Rectal smooth muscle tissue (tissue), 1 donor: ENCODE data around the gene LRAT.

ENCODE experiments used
- H3K27ac ChIP-seq: one replicate; pipeline ENCODE4 v1.7.0; 2013; ENCODE audit warnings: low read depth, low read length, inconsistent platforms
- H3K27me3 ChIP-seq: one replicate; pipeline ENCODE4 v1.7.0; 2013; ENCODE audit warnings: low read length; ENCODE audit not compliant: control insufficient read depth, insufficient read depth
- H3K36me3 ChIP-seq: one replicate; pipeline ENCODE4 v1.7.0; 2013; ENCODE audit warnings: low read length; ENCODE audit not compliant: control insufficient read depth, insufficient read depth
- H3K4me1 ChIP-seq: one replicate; pipeline ENCODE4 v1.7.0; 2013; ENCODE audit warnings: low read length; ENCODE audit not compliant: control insufficient read depth, insufficient read depth
- H3K4me3 ChIP-seq: one replicate; pipeline ENCODE4 v1.7.0; 2013; ENCODE audit warnings: low read length
- H3K9ac ChIP-seq: one replicate; pipeline ENCODE4 v1.7.0; 2013; ENCODE audit warnings: low read length

Gene LRAT

DNA sequence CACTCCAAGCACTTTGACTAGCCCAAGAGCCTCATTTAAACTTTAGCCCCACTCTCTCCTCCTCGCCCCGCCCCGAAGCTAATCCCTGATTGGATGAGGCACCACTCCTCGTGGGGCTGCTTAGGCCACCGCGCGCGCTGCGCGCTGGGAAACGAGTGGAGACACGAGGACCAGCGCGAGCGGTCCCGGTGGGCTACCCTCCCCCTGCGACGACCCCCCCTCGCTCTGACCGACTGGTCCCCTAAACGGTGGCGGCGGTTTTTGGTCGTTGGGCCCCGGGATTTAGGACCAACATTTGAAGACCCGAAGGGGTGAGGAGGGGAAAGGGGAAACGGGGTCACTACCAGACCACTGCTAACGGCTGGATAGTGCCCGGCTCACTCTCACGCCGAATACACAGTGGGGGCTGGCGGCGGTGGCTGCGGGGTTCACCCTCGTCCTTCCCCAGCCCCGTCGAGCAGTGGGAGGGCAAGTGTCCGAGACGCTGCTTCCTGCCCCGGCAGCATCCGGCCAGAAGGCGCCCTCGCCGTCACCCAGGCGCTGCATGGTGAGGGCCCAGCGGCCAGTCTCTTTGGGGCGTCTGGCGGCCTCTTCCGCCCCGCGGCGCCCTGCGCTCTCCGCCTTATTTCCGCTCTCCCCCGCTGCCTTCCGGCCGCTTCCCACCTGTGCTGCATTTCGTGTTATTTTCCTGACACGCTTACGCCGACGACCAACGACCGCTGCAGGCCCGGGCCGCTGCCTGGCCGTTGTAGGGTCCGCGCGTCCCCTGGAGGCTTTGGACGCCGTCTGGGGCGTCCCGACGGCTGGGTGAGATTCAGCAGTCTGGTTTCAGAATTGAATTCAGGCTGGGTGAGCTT is 37.6 kb downstream of the LRAT start, which contains the start of gene RBM46:
TSS of gene RBM46 (plus strand) at position 147 of the 857 bp plus-strand sequence. CDS start 15,481 bp downstream, outside the sequence.
- H3K27ac ChIP-seq: no peak within 1 kb of the TSS
- H3K36me3 ChIP-seq: no peaks in the 10 kb centered on the region
- no peaks in the 10 kb centered on the region for H3K27me3 ChIP-seq
- no peaks in the 10 kb centered on the region for H3K4me1 ChIP-seq
- no peak within 1 kb of the TSS for H3K4me3 ChIP-seq
- H3K9ac ChIP-seq: no peak within 1 kb of the TSS

DNA sequence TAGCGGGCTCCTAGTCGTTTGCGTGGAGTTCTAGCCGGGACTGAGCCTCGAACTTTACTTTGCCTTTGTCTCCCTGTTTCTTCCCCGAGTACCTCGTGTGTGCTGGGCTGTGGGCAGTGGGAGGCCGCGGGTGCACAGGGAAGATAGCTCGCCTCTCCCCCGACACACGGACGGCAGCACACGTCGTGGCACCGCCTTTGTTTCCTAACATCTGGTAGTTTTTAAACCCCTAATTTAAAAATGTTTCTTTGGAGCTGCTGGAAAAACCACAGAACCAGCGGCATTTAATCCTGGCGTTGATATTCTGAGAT is 38.1 kb downstream of the LRAT start:
- H3K36me3 ChIP-seq: no peaks in the 10 kb centered on the region
- H3K4me1 ChIP-seq: no peaks in the 10 kb centered on the region
- no peak overlapping the region for H3K27ac ChIP-seq
- no peak overlapping the region for H3K4me3 ChIP-seq
- no peaks in the 10 kb centered on the region for H3K27me3 ChIP-seq
- H3K9ac ChIP-seq: no peak overlapping the region
